ENCODE results near the gene SMIM38.

The SMIM38 gene

GRCh38 chr11:69165775-69166174, 10.0 kb downstream of the SMIM38 start:
- H3K4me3 ChIP-seq (ENCODE audit: low read depth, low read length), result no peak overlapping the region
- H3K4me1 ChIP-seq, result no peaks in the 10 kb centered on the region
- H3K27ac ChIP-seq, result no peak overlapping the region
- no peak overlapping the region for H2AFZ ChIP-seq
- no peaks in the 10 kb centered on the region for H3K27me3 ChIP-seq (ENCODE audit: control insufficient read depth, insufficient read depth, low read length)
- no peak overlapping the region for H3K4me2 ChIP-seq (ENCODE audit: low read length)
- H3K79me2 ChIP-seq, result no peaks in the 10 kb centered on the region
- no peaks in the 10 kb centered on the region for H3K36me3 ChIP-seq (ENCODE audit: control insufficient read depth, insufficient read depth, low read length)
- no peaks in the 10 kb centered on the region for H3K9me3 ChIP-seq (ENCODE audit: control insufficient read depth, low read length)
- no peak for TF ChIP-seq CTCF (IDR thresholded peaks at IDR 0.05)
- H3K9ac ChIP-seq, result no peak overlapping the region

- Histone ChIP-seq H3K4me1 (no peaks in the 10 kb centered on the region), H3K9ac (no peak overlapping the region), H3K4me3 (ENCODE audit: low read depth, low read length) (no peak overlapping the region), H2AFZ (no peak overlapping the region), H3K4me2 (ENCODE audit: low read length) (no peak overlapping the region), H3K79me2 (no peaks in the 10 kb centered on the region), H3K27me3 (ENCODE audit: control insufficient read depth, insufficient read depth, low read length) (no peaks in the 10 kb centered on the region), H3K9me3 (ENCODE audit: control insufficient read depth, low read length) (no peaks in the 10 kb centered on the region), H3K27ac (no peak overlapping the region), H3K36me3 (ENCODE audit: control insufficient read depth, insufficient read depth, low read length) (no peaks in the 10 kb centered on the region)
- TF ChIP-seq CTCF (IDR thresholded peaks at IDR 0.05), result no peak
Observed at GRCh38 chr11:69166218-69167115, 10.7 kb downstream of the SMIM38 start.

- Histone ChIP-seq H3K4me3 (ENCODE audit: low read depth, low read length) (no peak overlapping the region), H3K27me3 (ENCODE audit: control insufficient read depth, insufficient read depth, low read length) (no peaks in the 10 kb centered on the region), H2AFZ (no peak overlapping the region), H3K9me3 (ENCODE audit: control insufficient read depth, low read length) (no peaks in the 10 kb centered on the region), H3K79me2 (no peaks in the 10 kb centered on the region), H3K9ac (no peak overlapping the region), H3K27ac (no peak overlapping the region), H3K4me2 (ENCODE audit: low read length) (no peak overlapping the region), H3K36me3 (ENCODE audit: control insufficient read depth, insufficient read depth, low read length) (no peaks in the 10 kb centered on the region), H3K4me1 (no peaks in the 10 kb centered on the region)
- no peak for TF ChIP-seq CTCF (IDR thresholded peaks at IDR 0.05)
Observed at GRCh38 chr11:69167130-69167915, 11.6 kb downstream of the SMIM38 start.

GRCh38 chr11:69167916-69168691, 12.4 kb downstream of the SMIM38 start:
- no peak overlapping the region for H3K9ac ChIP-seq
- no peaks in the 10 kb centered on the region for H3K9me3 ChIP-seq (ENCODE audit: control insufficient read depth, low read length)
- no peak overlapping the region for H3K4me2 ChIP-seq (ENCODE audit: low read length)
- no peaks in the 10 kb centered on the region for H3K4me1 ChIP-seq
- TF ChIP-seq CTCF (IDR thresholded peaks at IDR 0.05), result no peak
- H3K79me2 ChIP-seq, result no peaks in the 10 kb centered on the region
- H3K4me3 ChIP-seq (ENCODE audit: low read depth, low read length), result no peak overlapping the region
- H3K36me3 ChIP-seq (ENCODE audit: control insufficient read depth, insufficient read depth, low read length), result no peaks in the 10 kb centered on the region
- H3K27ac ChIP-seq, result no peak overlapping the region
- no peak overlapping the region for H2AFZ ChIP-seq
- H3K27me3 ChIP-seq (ENCODE audit: control insufficient read depth, insufficient read depth, low read length), result no peaks in the 10 kb centered on the region
